K562 (cell line): Measurements from ENCODE around the gene DRC1. TPM values are rescaled to one million over a fixed set of nuclear protein-coding genes. Genes with fewer than 3 reads are reported as not detected.

Experiments
- BACH1 ChIP-seq: fragments of 200-800 bp; sonication (Bioruptor generic); IDR thresholded peaks from 2 replicates; pipeline ENCODE4 v1.6.1; 2016; ENCODE audit warnings: missing genetic modification characterization, missing compliant biosample characterization
- ELF2 ChIP-seq: fragments of 250-450 bp; sonication (Bioruptor Pico); IDR thresholded peaks from 2 replicates; pipeline ENCODE4 v1.5.0; 2021; ENCODE audit warnings: mild to moderate bottlenecking
- FOXK2 ChIP-seq, 2 experiments: fragments of 450-650 bp; IDR thresholded peaks in 1 of 2; conservative IDR thresholded peaks in 1 of 2; 2 replicates each; pipeline ENCODE4 v1.6.1; 2016; ENCODE audit warnings: low read depth in 2 of 2, mild to moderate bottlenecking in 1 of 2
- HCFC1 ChIP-seq: IDR thresholded peaks from 2 replicates; pipeline ENCODE4 v1.6.1; 2012; ENCODE audit warnings: low read depth, low read length, improper control_type of control experiment
- MLX ChIP-seq, 2 experiments: fragments of 450-650 bp in 1 of 2; sonication (generic) in 1 of 2; formaldehyde crosslinking; conservative IDR thresholded peaks; 2 replicates each; pipeline versions ENCODE4 v1.4.0 to v1.8.1; 2020 to 2022; ENCODE audit warnings: mild to moderate bottlenecking in 1 of 2, missing genetic modification reagents in 1 of 2
- NKRF ChIP-seq: fragments of 450-650 bp; IDR thresholded peaks from 2 replicates; pipeline ENCODE4 v1.6.1; 2016; ENCODE audit warnings: borderline replicate concordance
- NR2C1 ChIP-seq, 2 experiments: fragments of 450-650 bp; IDR thresholded peaks; 2 replicates each; pipeline ENCODE4 v1.6.1; 2017; ENCODE audit warnings: mild to moderate bottlenecking in 2 of 2, antibody characterized with exemption in 1 of 2, inconsistent platforms in 1 of 2, missing compliant biosample characterization in 1 of 2, missing genetic modification characterization in 1 of 2
- RBM34 ChIP-seq: fragments of 200-400 bp; formaldehyde crosslinking; IDR thresholded peaks from 2 replicates; pipeline ENCODE4 v1.6.1; 2018; ENCODE audit warnings: low read length, borderline replicate concordance; ENCODE audit not compliant: insufficient read depth
- SETDB1 ChIP-seq: IDR thresholded peaks from one replicate; pipeline ENCODE4 v1.6.1; 2012; ENCODE audit warnings: low read length, control low read depth, inconsistent platforms
- SIX5 ChIP-seq, 2 experiments: IDR thresholded peaks; 2 replicates each; pipeline ENCODE4 v1.6.1; 2011; ENCODE audit warnings: low read length in 2 of 2, borderline replicate concordance in 1 of 2, low read depth in 1 of 2, mild to moderate bottlenecking in 1 of 2, moderate library complexity in 1 of 2; ENCODE audit not compliant: insufficient read depth in 1 of 2
- TCF15 ChIP-seq: fragments of 250-450 bp; sonication (Bioruptor Pico); IDR thresholded peaks from 2 replicates; pipeline ENCODE4 v1.8.0; 2022; ENCODE audit warnings: moderate library complexity, mild to moderate bottlenecking, inconsistent platforms
- TEAD4 ChIP-seq, 2 experiments: sonication (generic) in 1 of 2; formaldehyde crosslinking in 1 of 2; IDR thresholded peaks; 2 replicates each; pipeline versions ENCODE4 v1.6.1 to v1.8.0; 2012 to 2022; ENCODE audit warnings: borderline replicate concordance in 1 of 2, inconsistent platforms in 1 of 2, low read length in 1 of 2, mild to moderate bottlenecking in 1 of 2, missing genetic modification reagents in 1 of 2
- USF1 ChIP-seq: sonication (generic); formaldehyde crosslinking; IDR thresholded peaks from 2 replicates; pipeline ENCODE4 v1.9.0; 2022; ENCODE audit warnings: mild to moderate bottlenecking, missing genetic modification reagents
- ZNF165 ChIP-seq: fragments of 250-450 bp; sonication (Bioruptor Pico); IDR thresholded peaks from 2 replicates; pipeline ENCODE4 v1.4.0; 2020; ENCODE audit warnings: borderline replicate concordance
- ZNF316 ChIP-seq: fragments of 450-650 bp; IDR thresholded peaks from 2 replicates; pipeline ENCODE4 v1.6.1; 2016
- ZNF384 ChIP-seq: IDR thresholded peaks from 2 replicates; pipeline ENCODE4 v1.6.1; 2012; ENCODE audit warnings: low read depth, low read length, improper control_type of control experiment
- ZNF592 ChIP-seq: fragments of 450-650 bp; IDR thresholded peaks from 2 replicates; pipeline ENCODE4 v1.6.1; 2017; ENCODE audit warnings: antibody characterized with exemption, mild to moderate bottlenecking
- polyA plus RNA-seq, 8 experiments: library from polyadenylated mRNA; depleted of rRNA in 4 of 8; stranded (reverse) in 5 of 8; unstranded in 3 of 8; fragments of >200 nt; fragmentation: Nextera tagmentation in 2 of 8; fragmentation: Illumina TruSeq in 1 of 8; extraction: Ambion mirVana in 2 of 8; extraction: Trizol in 1 of 8; gene quantifications; 2 replicates each; pipeline versions ENCODE4 v1.2.1 to v1.2.3, GENCODE V29; 2011 to 2014; ENCODE audit warnings: inconsistent platforms in 1 of 8, missing spikeins in 1 of 8
- total RNA-seq, 7 experiments: library from RNA; depleted of rRNA in 6 of 7; stranded (reverse); fragments of >200 nt in 6 of 7; fragmentation: Illumina TruSeq in 2 of 7; extraction: Trizol in 2 of 7; gene quantifications; 2 replicates each; pipeline versions ENCODE4 v1.2.1 to v1.2.3, GENCODE V29; 2011 to 2021; ENCODE audit warnings: low replicate concordance in 1 of 7

DRC1 gene
- total and polyA plus RNA-seq, 9 of the 15 experiments (the other 6 are each of a cell fraction or from before 2014, with no cell fraction given), result 0.07 to 0.10 TPM; not detected in 7

GRCh38 chr2:26355038-26355995 is 46.4 kb upstream of the DRC1 start (continued):
- TF ChIP-seq ZNF592 (peak; percentile 71; the same call in 1 of the 2 replicates), SETDB1 (no peak), ZNF165 (CRISPR knock-in tag) (no peak), NKRF (no peak; the same call in 1 of the 2 replicates), HCFC1 (no peak), MLX (CRISPR knock-in tag; conservative IDR thresholded peaks at IDR 0.05) (no peak), TCF15 (no peak), NR2C1 (IDR thresholded peaks at IDR 0.05) (no peak), NR2C1 (tag; IDR thresholded peaks at IDR 0.05) (no peak), ELF2 (CRISPR knock-in tag) (no peak), BACH1 (tag) (peak; percentile 43; the same call in 1 of the 2 replicates), USF1 (CRISPR knock-in tag) (no peak), ZNF316 (peak; percentile 98), TEAD4 (IDR thresholded peaks at IDR 0.05; ENCODE audit: low read length) (peak; percentile 67), TEAD4 (CRISPR knock-in tag; IDR thresholded peaks at IDR 0.05; ENCODE audit: borderline replicate concordance) (no peak), ZNF384 (peak; percentile 99), RBM34 (no peak), SIX5 (IDR thresholded peaks at IDR 0.05; ENCODE audit: borderline replicate concordance in 1 of 2, insufficient read depth in 1 of 2, low read depth in 1 of 2, low read length in 2 of 2) (no peak), FOXK2 (conservative IDR thresholded peaks at IDR 0.05 in 1 of 2, IDR thresholded peaks at IDR 0.05 in 1 of 2; ENCODE audit: low read depth in 2 of 2) (peak; percentile 86 to 90)
